Measurements from ENCODE around the gene ESYT3. TPM values are rescaled to one million over a fixed set of nuclear protein-coding genes. Genes with fewer than 3 reads are reported as not detected.

Gene ESYT3
- total RNA-seq (2014; rRNA removed; shearing (Covaris generic)): 1.5 and 2.6 TPM in 2 replicates
- polyA plus RNA-seq (2014; cell fraction: nucleus; rRNA removed): 6.9 and 8.0 TPM in 2 replicates

GRCh38 chr3:138434276-138434874 is at the start of gene ESYT3:
TSS of gene ESYT3 (plus strand) at chr3:138434616. CDS start at chr3:138434799, 183 bp downstream.
- peak; percentile 47 for DNase-seq (ENCODE audit: extremely low read depth, low read depth)

GRCh38 chr3:138384976-138385375 is 49.4 kb upstream of the ESYT3 start:
- no peak for DNase-seq (ENCODE audit: extremely low read depth, low read depth)

- DNase-seq (ENCODE audit: extremely low read depth, low read depth): no peak
Measured at GRCh38 chr3:138389144-138389601, 45.2 kb upstream of the ESYT3 start.

GRCh38 chr3:138389841-138390581 is 44.4 kb upstream of the ESYT3 start:
- no peak for DNase-seq (ENCODE audit: extremely low read depth, low read depth)

GRCh38 chr3:138390582-138390932 is 43.9 kb upstream of the ESYT3 start:
- DNase-seq (ENCODE audit: extremely low read depth, low read depth): no peak

- DNase-seq (ENCODE audit: extremely low read depth, low read depth): no peak
Measured at GRCh38 chr3:138394156-138394555, 40.3 kb upstream of the ESYT3 start.

- DNase-seq (ENCODE audit: extremely low read depth, low read depth): no peak
Measured at GRCh38 chr3:138394686-138395085, 39.7 kb upstream of the ESYT3 start.

- no peak for DNase-seq (ENCODE audit: extremely low read depth, low read depth)
Measured at GRCh38 chr3:138395865-138396751, 38.3 kb upstream of the ESYT3 start.

- DNase-seq (ENCODE audit: extremely low read depth, low read depth): no peak
Measured at GRCh38 chr3:138396752-138397410, 37.5 kb upstream of the ESYT3 start.

GRCh38 chr3:138397983-138398382 is 36.4 kb upstream of the ESYT3 start:
- DNase-seq (ENCODE audit: extremely low read depth, low read depth): no peak

GRCh38 chr3:138398791-138399575 is 35.4 kb upstream of the ESYT3 start:
- DNase-seq (ENCODE audit: extremely low read depth, low read depth): no peak

- DNase-seq (ENCODE audit: extremely low read depth, low read depth): no peak
Measured at GRCh38 chr3:138399766-138400165, 34.6 kb upstream of the ESYT3 start.

GRCh38 chr3:138400651-138401070 is 33.8 kb upstream of the ESYT3 start:
- no peak for DNase-seq (ENCODE audit: extremely low read depth, low read depth)

GRCh38 chr3:138401834-138402233 is 32.6 kb upstream of the ESYT3 start:
- no peak for DNase-seq (ENCODE audit: extremely low read depth, low read depth)

GRCh38 chr3:138404121-138404520 is 30.3 kb upstream of the ESYT3 start:
- no peak for DNase-seq (ENCODE audit: extremely low read depth, low read depth)

- DNase-seq (ENCODE audit: extremely low read depth, low read depth): no peak
Measured at GRCh38 chr3:138405001-138405400, 29.4 kb upstream of the ESYT3 start.

GRCh38 chr3:138405486-138405885 is 28.9 kb upstream of the ESYT3 start:
- DNase-seq (ENCODE audit: extremely low read depth, low read depth): no peak

- DNase-seq (ENCODE audit: extremely low read depth, low read depth): no peak
Measured at GRCh38 chr3:138406606-138407005, 27.8 kb upstream of the ESYT3 start.

- DNase-seq (ENCODE audit: extremely low read depth, low read depth): no peak
Measured at GRCh38 chr3:138407236-138407907, 27.0 kb upstream of the ESYT3 start.

All from NCI-H460 (cell line).